ENCODE data around the gene FRMD4A.

- TF ChIP-seq NFIC (IDR thresholded peaks at IDR 0.05; ENCODE audit: borderline replicate concordance): no peak
- no peak for TF ChIP-seq EZH2phosphoT487 (IDR thresholded peaks at IDR 0.05; ENCODE audit: borderline replicate concordance, low read depth)
- TF ChIP-seq FOXJ3 (CRISPR knock-in tag; IDR thresholded peaks at IDR 0.05): no peak
- TF ChIP-seq FOXM1 (IDR thresholded peaks at IDR 0.05; ENCODE audit: low read depth): no peak
- no peak for TF ChIP-seq SMC3 (IDR thresholded peaks at IDR 0.05; ENCODE audit: low read depth, low read length)
- TF ChIP-seq, protein P1, sequence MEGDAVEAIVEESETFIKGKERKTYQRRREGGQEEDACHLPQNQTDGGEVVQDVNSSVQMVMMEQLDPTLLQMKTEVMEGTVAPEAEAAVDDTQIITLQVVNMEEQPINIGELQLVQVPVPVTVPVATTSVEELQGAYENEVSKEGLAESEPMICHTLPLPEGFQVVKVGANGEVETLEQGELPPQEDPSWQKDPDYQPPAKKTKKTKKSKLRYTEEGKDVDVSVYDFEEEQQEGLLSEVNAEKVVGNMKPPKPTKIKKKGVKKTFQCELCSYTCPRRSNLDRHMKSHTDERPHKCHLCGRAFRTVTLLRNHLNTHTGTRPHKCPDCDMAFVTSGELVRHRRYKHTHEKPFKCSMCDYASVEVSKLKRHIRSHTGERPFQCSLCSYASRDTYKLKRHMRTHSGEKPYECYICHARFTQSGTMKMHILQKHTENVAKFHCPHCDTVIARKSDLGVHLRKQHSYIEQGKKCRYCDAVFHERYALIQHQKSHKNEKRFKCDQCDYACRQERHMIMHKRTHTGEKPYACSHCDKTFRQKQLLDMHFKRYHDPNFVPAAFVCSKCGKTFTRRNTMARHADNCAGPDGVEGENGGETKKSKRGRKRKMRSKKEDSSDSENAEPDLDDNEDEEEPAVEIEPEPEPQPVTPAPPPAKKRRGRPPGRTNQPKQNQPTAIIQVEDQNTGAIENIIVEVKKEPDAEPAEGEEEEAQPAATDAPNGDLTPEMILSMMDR (IDR thresholded peaks at IDR 0.05): no peak
- TF ChIP-seq POLR2AphosphoS5 (IDR thresholded peaks at IDR 0.05; ENCODE audit: low read depth, low read length): no peak
- TF ChIP-seq RFX5 (IDR thresholded peaks at IDR 0.05; ENCODE audit: low read length): no peak
- TF ChIP-seq TEAD4 (IDR thresholded peaks at IDR 0.05; ENCODE audit: borderline replicate concordance, insufficient read depth): no peak
- no peak for TF ChIP-seq USF1 (IDR thresholded peaks at IDR 0.05; ENCODE audit: borderline replicate concordance, low read depth)
- no peak for TF ChIP-seq CHD2 (IDR thresholded peaks at IDR 0.05; ENCODE audit: low read length, partially characterized antibody)
Observed at GRCh38 chr10:14371581-14371980, 40.9 kb upstream of the FRMD4A start.
